ENCODE data around the gene LRP1B. TPM values are rescaled to one million over a fixed set of nuclear protein-coding genes. Genes with fewer than 3 reads are reported as not detected.

The LRP1B gene
- total RNA-seq, 6 experiments from 2014 or later: 0.06 to 1.7 (median 0.15) TPM; not detected in 1

DNA sequence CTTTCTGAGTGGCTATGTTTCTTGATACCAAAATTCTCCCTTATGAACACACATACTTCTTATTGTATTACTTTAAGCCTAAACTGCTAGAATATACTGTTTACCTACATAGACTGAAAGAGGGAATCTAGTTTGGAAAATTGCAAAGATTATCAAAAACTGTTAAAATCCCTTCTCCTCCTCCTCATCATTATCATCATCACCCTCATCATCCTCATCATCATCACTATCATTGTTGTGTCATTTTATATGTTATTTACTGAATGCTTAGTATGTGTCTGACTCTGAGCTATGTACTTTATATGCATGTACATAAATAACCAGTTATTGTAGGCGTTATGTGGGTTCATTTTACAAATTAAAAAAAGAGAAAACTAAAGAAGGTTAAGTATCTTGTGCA lies 19.6 kb upstream of the LRP1B start:
- no peak overlapping the region for H3K4me3 ChIP-seq
- ATAC-seq: no peak
- peaks cover 0 to 3% (median 0%) of the 10 kb centered on the region in 4 donors for H3K9me3 ChIP-seq
- TF ChIP-seq, protein P1, sequence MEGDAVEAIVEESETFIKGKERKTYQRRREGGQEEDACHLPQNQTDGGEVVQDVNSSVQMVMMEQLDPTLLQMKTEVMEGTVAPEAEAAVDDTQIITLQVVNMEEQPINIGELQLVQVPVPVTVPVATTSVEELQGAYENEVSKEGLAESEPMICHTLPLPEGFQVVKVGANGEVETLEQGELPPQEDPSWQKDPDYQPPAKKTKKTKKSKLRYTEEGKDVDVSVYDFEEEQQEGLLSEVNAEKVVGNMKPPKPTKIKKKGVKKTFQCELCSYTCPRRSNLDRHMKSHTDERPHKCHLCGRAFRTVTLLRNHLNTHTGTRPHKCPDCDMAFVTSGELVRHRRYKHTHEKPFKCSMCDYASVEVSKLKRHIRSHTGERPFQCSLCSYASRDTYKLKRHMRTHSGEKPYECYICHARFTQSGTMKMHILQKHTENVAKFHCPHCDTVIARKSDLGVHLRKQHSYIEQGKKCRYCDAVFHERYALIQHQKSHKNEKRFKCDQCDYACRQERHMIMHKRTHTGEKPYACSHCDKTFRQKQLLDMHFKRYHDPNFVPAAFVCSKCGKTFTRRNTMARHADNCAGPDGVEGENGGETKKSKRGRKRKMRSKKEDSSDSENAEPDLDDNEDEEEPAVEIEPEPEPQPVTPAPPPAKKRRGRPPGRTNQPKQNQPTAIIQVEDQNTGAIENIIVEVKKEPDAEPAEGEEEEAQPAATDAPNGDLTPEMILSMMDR (IDR thresholded peaks at IDR 0.05): no peak
- H3K4me1 ChIP-seq: no peaks in the 10 kb centered on the region
- intact Hi-C loops (cut with DNase I): no loop called here
- whole genome bisulfite sequencing (ENCODE audit: insufficient coverage, low coverage, low lambda C conversion rate, missing lambda C conversion rate): 38% methylated on average over 1 of the region's 1 CpG
- no peak overlapping the region for H3K27ac ChIP-seq
- no peaks in the 10 kb centered on the region for H3K27me3 ChIP-seq
- no peaks in the 10 kb centered on the region for H3K36me3 ChIP-seq
- DNase-seq: no peak

DNA sequence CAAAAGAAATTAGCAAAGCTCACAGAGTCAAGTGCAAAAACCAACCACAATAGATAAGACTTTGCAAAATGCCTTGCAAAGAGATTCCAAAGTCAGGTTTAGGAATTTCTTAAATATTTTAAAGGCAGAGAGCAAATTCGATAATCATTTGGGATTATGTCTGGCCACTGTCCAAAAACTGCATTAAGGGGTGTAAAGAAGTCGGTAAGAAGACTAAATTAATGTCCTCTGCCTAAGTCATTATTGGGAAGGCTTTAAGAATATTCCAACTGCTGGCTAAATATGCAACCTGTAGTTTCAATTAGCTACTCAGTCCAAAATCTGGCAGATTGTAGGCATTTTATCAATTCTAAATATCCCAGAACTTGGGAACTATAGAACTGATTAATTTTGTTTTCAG lies 13.7 kb upstream of the LRP1B start:
- no peak for ATAC-seq
- WGBS (ENCODE audit: insufficient coverage, low coverage, low lambda C conversion rate, missing lambda C conversion rate): 30% methylated on average over 2 of the region's 2 CpGs
- H3K27me3 ChIP-seq: no peaks in the 10 kb centered on the region
- H3K27ac ChIP-seq: no peak overlapping the region
- DNase-seq: no peak
- H3K4me3 ChIP-seq: no peak overlapping the region
- intact Hi-C loops (cut with DNase I): no loop called here
- no peaks in the 10 kb centered on the region for H3K4me1 ChIP-seq
- no peaks in the 10 kb centered on the region for H3K36me3 ChIP-seq
- TF ChIP-seq, protein P1 (IDR thresholded peaks at IDR 0.05): no peak
- no peak for TF ChIP-seq POLR2A (IDR thresholded peaks at IDR 0.05)
- no peaks in the 10 kb centered on the region for H3K9me3 ChIP-seq

GRCh38 chr2:142142595-142142994 lies 11.8 kb upstream of the LRP1B start:
- 68% methylated on average over 3 of the region's 3 CpGs for WGBS (ENCODE audit: insufficient coverage, low coverage, low lambda C conversion rate, missing lambda C conversion rate)
- Histone ChIP-seq H3K27me3 (no peaks in the 10 kb centered on the region), H3K4me1 (no peaks in the 10 kb centered on the region), H3K4me3 (no peak overlapping the region), H3K27ac (no peak overlapping the region), H3K9me3 (no peaks in the 10 kb centered on the region), H3K36me3 (no peaks in the 10 kb centered on the region)
- ATAC-seq (no peak), DNase-seq (no peak)
- TF ChIP-seq, protein P1 (IDR thresholded peaks at IDR 0.05): no peak
- TF ChIP-seq POLR2A (IDR thresholded peaks at IDR 0.05): no peak
- intact Hi-C loops (cut with DNase I): no loop called here

- no peak overlapping the region for H3K4me3 ChIP-seq
- H3K36me3 ChIP-seq: no peaks in the 10 kb centered on the region
- intact Hi-C loops (cut with DNase I): no loop called here
- WGBS (ENCODE audit: insufficient coverage, low coverage, low lambda C conversion rate, missing lambda C conversion rate): 1% methylated on average over 2 of the region's 2 CpGs
- H3K27ac ChIP-seq: no peak overlapping the region
- TF ChIP-seq, protein P1 (IDR thresholded peaks at IDR 0.05): peak; percentile 42 to 70 (median 62)
- TF ChIP-seq POLR2A (IDR thresholded peaks at IDR 0.05): no peak
- no peaks in the 10 kb centered on the region for H3K9me3 ChIP-seq
- no peaks in the 10 kb centered on the region for H3K4me1 ChIP-seq
- ATAC-seq: peak; percentile 47 to 63 (median 54)
- H3K27me3 ChIP-seq: no peaks in the 10 kb centered on the region
- DNase-seq: no peak
Observed at GRCh38 chr2:142140434-142140845, 9.6 kb upstream of the LRP1B start.

GRCh38 chr2:142139384-142139783 lies 8.6 kb upstream of the LRP1B start:
- H3K4me3 ChIP-seq: no peak overlapping the region
- 38% methylated on average over 4 of the region's 4 CpGs for WGBS (ENCODE audit: insufficient coverage, low coverage, low lambda C conversion rate, missing lambda C conversion rate)
- ATAC-seq (no peak), DNase-seq (no peak)
- no peaks in the 10 kb centered on the region for H3K36me3 ChIP-seq
- TF ChIP-seq POLR2A (IDR thresholded peaks at IDR 0.05): no peak
- TF ChIP-seq, protein P1 (IDR thresholded peaks at IDR 0.05): no peak
- H3K4me1 ChIP-seq: no peaks in the 10 kb centered on the region
- H3K27me3 ChIP-seq: no peaks in the 10 kb centered on the region
- no peak overlapping the region for H3K27ac ChIP-seq
- no peaks in the 10 kb centered on the region for H3K9me3 ChIP-seq
- intact Hi-C loops (cut with DNase I): no loop called here

Measured in right lobe of liver (tissue), 6 donors.